HG02571 (cell line): Measurements from ENCODE around the gene ADAM19.
"Not testable (repeated sequence)": the region's sequence is repeated elsewhere in the genome, so short reads cannot be mapped to it uniquely, and the experiment has no call there.

Experiments
- ATAC-seq: cut with Tn5 transposase; IDR thresholded peaks from one replicate; pipeline ENCODE4 v1.9.1; 2021; ENCODE audit warnings: mild to moderate bottlenecking, moderate library complexity; ENCODE audit not compliant: unreplicated experiment

Gene ADAM19

DNA sequence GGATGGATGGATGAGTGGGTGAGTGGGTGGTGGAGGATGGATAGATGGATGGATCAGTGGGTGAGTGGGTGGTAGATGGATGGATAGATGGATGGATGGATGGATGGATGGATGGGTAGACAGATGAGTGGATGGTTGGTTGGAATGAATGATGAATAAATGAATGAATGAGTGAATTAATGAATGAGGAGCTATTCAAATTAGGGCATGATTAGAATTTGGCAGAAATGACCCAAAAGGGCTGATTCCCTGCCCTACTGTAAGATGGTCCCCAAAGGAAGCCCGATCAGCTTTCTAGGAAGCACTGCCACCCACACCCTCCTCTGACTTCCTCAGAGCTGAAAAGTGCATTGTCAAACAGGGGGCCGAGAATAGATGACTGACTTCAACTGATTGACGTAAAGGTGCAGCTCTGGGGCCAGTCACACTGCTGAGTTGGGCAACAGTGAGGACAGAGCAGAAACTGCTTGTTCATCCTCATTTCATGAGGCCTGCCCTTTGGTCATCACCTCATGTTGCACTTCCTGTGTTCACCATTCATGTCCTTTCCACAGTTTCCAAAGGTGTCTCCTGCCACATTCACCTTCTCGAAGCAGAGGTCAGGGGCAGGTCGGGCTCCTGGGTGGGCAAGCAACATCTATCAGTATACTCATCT is 81.3 kb downstream of the ADAM19 start:
- ATAC-seq = no peak

DNA sequence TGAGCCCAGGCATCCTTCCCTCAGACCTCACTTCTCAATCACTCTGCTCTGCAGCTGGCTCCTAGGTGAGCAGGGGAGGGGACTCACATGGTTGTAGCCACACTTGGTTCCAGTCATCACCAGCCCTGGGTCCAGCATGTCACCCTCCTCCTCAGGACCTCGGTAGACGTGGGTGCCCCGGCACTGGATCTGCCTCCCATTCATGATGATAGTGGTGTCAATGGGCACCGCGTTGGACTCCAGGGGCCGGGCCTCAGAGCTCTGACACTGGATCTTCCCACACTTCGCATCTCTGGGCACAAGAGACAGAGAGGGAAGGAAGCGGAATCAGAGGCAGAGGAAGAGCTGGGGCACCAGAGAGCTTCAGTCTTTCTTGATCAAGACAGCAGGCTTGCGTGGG is 82.7 kb downstream of the ADAM19 start:
- no peak for ATAC-seq

DNA sequence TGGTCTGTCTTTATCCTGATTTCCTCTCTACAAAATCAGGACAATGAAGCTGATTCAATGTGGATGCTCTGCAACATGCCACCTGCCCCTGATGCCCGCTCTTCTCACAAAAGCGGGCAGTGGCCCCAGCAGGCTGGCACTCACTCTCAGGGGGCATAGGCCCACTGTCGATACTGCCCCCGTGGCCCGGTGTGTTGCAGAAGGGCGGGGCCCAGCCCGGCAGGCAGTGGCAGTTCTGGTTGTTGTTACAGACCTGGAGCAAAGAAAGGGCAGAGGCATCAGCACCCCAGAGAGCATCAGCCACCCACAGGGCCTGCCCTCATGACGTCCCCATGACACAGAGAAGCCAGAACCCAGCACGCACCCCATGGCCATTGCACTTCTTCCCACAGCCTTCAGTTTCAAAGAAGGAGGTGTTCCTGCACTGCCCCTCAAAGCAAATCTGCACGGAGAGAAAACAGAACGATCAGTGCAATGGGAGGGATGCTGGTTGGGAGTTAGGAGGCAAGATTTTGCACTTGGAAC is 84.0 kb downstream of the ADAM19 start:
- no peak for ATAC-seq

DNA sequence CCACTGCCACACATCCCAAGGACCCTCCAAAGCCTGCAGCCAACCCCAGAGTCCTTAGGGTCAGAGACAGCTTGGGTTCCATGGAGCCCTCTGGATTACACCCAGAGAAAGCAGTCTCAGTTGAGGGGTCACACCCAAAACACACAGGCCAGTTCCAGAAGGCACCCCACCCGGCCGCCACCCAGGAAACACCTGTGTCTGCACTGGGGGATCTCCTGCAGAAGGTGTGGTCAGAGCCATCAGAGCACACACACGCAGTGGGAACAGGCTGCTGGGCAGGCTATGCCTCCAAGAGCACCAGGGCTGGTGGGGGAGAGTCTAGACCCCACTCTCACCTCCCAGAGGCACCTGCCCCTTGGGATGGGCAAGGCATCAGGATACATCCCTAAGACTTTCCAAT is 88.2 kb downstream of the ADAM19 start:
- ATAC-seq = no peak

DNA sequence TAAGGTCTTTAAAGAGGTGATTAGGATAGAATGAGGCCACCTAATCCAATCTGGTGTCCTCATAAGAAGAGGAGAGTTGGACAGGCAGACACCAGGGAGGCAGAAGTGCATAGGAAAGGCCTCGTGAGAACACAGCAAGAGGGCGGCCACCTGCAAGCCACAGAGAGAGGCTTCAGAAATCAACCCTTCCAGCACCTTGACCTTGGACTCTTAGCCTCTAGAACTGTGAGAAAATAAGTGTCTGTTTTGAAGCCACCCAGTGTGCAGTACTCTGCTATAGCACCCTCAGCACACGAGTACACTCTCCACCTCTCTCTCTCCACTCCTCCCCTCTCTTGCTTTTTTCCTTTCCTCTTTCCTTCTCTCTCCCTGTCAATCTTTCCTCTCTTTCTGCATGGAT is 88.7 kb downstream of the ADAM19 start:
- no peak for ATAC-seq

DNA sequence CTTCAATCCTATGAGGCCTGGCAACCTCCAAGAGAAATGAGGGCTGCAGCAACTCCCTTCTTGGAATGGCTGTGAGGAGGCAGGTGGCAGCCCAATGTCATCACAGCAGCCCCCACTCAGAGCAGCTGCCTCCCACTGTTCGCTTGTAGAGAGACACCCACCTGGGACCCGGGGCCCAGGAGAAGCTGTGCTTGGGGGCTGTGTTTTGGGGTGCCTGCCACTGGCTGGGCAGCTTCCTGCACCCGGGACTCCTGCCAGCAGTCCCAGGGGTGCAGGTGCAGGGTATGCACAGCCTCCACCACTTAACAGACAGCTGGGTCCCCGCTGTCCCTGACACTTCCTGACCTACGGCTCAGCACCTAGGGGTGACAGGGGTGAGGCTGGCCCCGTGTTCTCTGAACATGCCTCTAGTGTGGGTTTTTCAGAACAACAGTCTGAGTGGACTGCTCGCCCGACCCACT is 89.3 kb downstream of the ADAM19 start:
- ATAC-seq = no peak

DNA sequence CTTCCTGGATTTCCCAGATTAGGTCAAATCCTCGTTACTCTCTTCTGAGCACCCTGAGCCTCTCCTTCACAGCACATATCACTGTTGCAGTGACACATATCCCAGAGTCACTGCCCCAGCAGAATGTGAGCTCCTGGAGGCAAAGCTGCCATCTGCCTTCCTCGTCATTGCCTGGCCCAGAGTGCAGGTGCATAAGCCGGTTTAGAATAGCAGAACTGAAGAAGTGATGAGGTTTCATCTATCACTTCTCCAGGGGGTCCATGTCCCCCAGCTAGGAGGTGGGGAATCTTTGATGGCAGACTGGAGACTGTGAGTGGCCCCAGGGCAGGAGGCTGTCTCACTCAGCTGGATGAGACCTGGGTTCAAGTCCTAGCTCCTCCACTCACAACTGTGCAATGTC is 89.8 kb downstream of the ADAM19 start:
- ATAC-seq = no peak

DNA sequence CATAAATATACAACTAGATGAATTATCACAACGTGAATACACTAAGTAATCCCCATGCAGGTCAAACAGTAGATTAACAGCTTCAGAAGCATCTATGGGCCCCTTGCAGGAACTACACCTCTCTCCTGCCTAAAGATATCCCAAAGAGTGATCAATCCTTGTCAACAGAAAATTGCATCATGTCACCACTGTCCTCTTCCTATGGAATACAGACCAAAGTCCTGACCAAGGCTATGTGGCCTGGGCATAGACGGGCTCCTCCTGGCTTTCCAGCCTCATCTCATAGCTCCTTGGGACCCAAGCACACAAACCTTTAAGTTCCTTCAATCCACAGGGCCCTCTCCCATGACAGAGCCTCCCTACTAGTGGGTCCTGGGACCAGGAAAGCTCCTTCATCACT is 90.2 kb downstream of the ADAM19 start:
- ATAC-seq = no peak

DNA sequence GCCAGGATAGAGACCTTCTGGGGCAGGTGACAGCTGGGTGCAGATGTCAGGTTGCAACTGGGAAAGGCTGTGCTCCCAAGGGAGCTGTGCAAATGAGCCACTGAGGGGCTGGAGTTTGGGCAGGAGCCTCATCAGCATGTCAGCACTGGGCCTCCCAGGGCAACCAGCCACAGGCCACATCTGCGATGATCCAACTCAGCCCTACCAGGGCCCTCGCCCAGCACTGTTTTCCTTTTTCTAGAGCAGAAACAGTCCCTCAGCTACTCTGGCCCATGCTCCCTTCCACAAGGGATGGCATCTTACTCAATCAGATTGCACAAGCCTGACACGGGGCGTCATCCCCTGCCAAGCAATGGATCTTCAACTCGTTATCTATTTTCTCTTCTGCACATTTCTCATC is 90.8 kb downstream of the ADAM19 start:
- no peak for ATAC-seq

DNA sequence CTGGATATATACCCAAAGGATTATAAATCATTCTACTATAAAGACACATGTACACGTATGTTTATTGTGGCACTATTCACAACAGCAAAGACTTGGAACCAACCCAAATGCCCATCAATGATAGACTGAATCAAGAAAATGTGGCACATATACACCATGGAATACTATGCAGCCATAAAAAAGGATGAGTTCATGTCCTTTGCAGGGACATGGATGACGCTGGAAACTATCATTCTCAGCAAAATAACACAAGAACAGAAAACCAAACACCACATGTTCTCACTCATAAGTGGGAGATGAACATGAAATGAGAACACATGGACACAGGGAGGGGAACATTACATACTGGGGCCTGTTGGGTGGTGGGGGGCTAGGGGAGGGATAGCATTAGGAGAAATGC is 92.9 kb downstream of the ADAM19 start:
- not testable (repeated sequence) for ATAC-seq

DNA sequence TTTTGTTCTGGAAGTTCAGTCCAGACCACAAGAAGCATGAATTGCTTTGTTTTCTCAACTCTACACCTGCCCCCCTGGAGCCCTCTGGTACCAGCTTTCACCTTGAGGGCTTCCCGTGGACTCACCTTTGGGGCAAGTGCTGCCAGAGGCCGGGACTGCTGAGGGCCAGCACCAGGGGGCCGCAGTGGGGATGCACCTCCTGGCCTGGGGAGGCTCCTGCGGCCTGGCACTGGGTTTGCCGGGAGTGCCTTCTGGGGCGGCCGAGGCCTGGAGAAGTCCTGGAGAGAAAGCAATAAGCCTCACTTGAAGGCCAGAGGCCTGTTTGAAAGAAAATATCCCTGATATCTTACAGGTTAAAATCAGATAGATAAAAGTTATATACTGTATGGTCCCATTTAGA is 93.9 kb downstream of the ADAM19 start:
- no peak for ATAC-seq

DNA sequence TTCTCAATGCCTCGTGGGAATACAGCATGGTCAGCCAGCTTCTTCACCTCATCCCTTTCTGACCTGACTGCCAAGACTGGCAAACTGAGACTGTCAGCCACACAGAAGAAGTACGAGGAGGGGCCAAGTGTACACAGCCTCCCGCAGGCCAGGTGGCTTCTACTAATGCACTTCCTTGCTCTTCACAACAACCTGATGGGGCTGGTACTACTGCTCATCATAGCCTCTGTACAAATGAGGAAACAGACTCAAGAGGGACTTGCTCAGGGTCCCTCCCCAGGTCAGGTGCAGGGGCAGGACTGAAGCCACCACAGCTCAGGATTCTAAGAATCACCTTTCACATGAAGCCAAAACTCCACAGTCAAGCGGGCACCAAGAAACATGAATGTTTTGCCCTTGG is 94.3 kb downstream of the ADAM19 start:
- no peak for ATAC-seq

DNA sequence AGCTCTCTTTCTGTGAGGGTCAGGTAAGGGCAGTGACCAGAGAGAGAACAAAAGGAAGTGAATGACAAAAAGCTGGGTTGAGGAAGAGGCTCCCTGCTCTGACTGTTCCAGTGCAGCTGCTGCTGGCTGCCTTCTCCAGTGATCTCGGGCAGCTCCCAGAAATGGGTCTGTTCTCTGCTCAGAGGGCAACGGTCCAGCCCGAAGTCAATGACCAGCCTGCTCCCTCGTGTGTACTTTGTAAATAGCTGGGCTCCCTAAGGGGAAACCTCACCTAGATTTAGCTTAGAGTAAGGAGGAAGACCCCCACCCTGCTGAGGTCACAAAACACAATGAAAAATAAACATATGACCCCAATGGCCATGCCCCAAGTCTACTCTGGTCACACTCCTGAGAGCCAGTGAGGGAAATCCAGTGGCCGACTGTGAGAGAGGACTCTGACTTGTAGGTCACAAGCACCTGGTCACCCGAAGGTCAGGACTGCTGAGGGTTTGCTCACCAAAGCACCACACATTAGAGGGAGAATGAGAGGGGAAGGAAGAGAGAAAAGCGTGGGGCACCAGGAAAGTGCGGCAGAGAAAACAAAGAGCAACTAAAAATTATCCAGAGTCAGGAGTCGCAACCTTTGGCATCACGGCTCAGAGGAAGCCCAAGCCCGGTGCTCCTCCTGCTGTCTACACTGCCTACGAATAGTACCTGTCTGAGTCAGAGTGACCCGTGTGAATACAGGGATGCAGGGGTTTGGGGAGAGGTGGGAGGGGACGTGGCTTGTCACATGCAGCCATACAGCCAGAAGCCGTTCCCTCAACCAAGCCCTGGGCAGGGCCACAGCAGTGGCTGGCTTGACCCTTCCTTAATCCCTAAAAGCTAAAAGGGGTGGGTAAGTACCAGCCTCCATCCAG is 95.7 kb downstream of the ADAM19 start:
- no peak for ATAC-seq

DNA sequence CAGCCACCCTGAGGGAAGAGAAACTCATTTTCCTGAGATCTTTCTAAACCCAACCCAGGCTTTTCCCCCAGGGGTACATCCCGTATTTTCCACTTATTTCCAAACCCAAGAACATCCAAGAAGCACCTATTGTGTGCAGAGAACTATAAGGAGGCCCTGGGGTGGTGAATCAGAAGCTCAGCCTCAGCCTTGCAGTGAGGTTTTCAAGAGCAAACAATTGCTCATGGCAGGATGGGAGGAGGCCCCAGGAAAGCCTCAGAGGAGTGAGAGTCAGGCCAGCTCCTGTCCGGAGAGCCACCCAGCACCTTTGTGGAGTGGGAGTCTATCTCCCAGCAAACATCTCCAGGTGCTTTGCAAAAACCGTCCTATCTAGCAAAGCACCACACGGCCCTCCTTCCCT is 96.4 kb downstream of the ADAM19 start:
- no peak for ATAC-seq

DNA sequence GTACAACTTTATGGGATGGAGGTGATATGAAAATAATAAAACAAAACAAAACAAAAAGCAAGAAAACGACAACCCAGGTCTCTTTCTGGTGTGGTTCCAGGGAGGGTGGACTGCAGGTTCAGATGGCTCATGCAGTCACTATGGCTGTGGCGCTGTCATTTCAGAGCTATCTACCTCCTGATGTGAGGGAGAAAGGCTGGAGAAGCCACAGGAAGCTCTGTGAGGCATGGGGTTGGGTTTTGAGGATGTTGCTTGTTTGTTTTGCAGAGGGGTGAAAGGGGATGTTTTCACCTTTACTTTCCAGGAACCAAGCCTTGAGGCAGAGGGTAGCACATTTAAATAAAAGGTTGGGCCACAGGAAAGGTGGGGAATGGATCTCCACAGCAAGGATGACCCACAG is 96.8 kb downstream of the ADAM19 start:
- ATAC-seq = no peak

DNA sequence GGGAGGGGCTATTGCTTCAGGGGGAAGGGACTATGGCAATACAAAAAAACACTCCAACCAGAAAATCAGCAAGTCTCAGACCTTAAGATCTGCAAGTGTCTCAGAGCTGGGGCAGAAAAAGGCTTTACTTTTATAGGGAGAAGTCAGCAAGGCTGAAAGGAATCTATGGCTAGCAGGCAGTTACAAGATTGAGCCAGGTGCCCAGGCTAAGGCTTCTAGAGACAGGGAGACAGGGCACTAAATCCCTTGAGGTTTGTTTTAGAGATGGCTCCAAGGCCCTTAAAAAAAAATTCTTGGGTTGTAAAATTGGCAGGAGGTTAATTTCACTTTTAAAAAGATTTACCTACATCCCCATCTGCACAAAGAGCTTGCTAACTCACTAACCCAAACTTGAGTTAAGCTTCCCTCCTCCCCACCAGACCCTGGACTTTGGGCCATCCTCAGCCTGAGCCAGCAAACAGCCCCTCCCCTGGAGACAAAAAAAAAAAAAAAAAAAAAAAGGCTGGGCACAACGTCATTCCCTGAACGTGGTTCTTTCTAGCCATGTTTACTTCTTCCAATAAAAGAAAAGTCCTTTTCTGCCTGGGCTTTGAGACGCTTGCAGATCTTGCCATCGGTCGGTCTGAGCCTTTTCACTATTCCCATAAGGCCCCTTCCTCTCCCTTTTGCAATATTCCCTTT is 97.6 kb downstream of the ADAM19 start:
- ATAC-seq = no peak

DNA sequence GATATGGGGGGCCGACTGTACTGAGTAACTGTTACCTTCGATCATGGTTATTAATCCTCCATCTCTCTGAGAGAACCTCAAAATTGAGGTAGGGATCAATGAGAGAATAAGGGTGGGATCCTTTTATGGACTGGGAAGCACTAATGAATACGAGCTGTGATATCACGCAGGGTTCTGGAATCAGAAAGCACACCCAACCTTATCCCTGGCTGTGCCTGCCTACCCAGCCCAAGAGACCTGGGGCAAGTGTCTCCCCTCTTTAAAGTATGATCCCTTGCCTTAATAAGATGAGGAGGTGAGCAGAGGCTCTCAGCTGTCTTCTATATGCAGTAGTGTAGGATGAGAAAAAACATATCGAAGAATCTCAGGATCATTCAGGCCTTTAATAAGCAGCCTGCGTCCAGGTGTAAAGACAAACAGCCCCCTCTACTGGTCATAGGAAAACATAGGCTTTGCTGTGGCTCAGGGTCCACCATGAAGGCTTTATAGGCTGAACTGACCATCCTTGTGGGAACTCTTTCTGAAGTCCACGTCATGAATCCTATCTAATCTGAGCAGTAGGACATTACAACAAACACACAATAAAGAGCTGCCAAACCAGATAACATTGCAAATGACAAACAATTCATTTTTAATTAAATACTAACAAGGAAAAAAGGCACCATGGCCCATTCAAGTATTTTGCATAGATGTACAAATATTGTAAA is 98.7 kb downstream of the ADAM19 start:
- ATAC-seq = no peak

DNA sequence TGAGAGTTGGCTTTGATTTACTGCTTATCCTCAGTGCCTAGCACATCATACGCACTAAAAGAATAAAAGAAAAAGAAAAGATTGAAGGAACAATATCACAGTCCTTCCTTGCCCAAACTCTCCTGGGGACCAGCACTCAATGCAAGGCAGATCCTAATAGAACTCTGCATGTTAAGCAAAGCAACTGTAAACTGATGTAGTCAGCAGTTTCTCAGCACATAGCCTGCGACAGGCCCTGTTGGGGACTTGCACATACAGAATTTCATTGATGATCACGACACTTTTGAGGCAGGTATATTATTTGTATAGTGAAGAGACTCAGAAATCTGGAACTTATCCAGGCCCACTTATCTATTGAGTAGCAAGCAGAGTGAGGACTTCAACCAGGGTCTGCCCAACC is 100.1 kb downstream of the ADAM19 start:
- no peak for ATAC-seq

DNA sequence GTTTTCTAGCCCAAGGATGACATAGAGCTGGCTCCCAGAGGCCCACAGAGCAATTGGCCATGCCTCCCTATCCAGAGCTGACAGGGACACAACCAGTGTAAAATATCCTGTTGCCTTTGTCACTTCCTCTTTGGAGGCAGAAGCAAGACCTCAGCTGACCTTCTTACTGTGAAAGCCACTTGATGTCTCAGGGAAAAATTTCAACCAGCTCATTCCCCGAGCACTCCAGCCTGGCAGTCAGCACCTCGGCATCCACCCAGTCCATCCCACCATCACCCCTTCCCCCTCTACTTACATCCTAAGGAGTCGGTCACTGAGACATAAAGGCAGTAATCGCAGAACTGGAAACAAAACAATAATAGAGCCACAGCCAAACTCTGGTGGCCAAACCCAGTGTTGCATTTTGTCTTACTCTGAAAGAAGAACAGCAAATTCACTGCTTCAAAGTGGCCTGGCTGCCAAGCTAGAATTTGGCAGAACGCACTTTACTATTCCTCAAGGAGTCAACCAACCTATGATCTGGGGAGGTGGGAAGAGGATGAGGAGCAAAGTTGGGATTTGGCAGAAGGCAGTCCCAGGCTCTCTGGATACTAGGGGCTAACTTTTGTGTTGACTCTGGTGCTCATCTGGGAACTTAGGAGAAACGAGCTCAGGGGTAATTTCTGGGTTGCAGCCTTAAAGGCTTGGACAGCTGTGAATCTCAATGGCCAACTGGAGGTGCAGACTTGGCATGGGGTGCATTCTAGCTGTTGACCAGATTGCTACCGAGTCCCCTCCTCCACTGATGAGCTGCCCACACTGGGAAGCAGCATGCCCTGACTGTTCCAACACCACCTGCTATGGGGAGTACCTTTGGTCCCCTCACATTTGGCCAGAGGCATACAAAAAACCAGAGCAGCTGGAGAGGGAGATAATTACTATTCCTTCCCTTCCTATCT is 101.9 kb downstream of the ADAM19 start:
- ATAC-seq = no peak

DNA sequence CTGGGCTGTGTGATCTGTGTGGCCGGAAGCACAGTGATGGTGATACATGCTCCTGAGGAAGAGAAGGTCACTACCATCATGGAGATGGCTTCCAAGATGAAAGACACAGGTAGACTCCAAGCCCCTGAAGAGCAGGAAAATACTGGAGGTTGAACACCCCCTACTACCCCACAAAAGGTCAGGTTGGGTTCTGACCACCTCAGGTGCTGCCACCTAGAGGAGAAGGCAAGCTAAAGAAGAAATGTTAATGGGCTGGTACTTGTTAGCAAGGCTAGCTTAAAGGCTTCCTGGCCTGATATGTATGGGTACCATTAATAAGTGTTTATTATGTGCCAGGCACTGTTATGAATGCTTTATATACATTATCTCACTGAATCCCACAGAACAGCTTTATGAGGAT is 103.9 kb downstream of the ADAM19 start:
- ATAC-seq = no peak
